ENCODE measurements around the gene B3GLCT.

B3GLCT gene

GRCh38 chr13:31367410-31367809 lies 167.6 kb downstream of the B3GLCT start:
- Histone ChIP-seq H3K27me3 (ENCODE audit: control insufficient read depth, insufficient read depth, low read length) (no peaks in the 10 kb centered on the region), H3K4me1 (ENCODE audit: control insufficient read depth, insufficient read depth, low read length) (no peaks in the 10 kb centered on the region), H3K27ac (ENCODE audit: low read length) (no peak overlapping the region), H3K36me3 (ENCODE audit: control insufficient read depth, insufficient read depth, low read length) (no peaks in the 10 kb centered on the region), H3K9me3 (ENCODE audit: control insufficient read depth, insufficient read depth, low read length) (peaks cover 3% of the 10 kb centered on the region; the same call in 1 of the 2 replicates), H3K4me3 (ENCODE audit: low read length) (no peak overlapping the region)
- WGBS (ENCODE audit: insufficient coverage, insufficient read length), result no CpG with 5 or more reads among the region's 2 CpGs
- no peak for DNase-seq (ENCODE audit: low read depth, low spot score)

- H3K4me1 ChIP-seq (ENCODE audit: control insufficient read depth, insufficient read depth, low read length), result no peaks in the 10 kb centered on the region
- H3K36me3 ChIP-seq (ENCODE audit: control insufficient read depth, insufficient read depth, low read length), result no peaks in the 10 kb centered on the region
- H3K27me3 ChIP-seq (ENCODE audit: control insufficient read depth, insufficient read depth, low read length), result no peaks in the 10 kb centered on the region
- H3K9me3 ChIP-seq (ENCODE audit: control insufficient read depth, insufficient read depth, low read length), result peaks cover 3% of the 10 kb centered on the region; the same call in 1 of the 2 replicates
- H3K4me3 ChIP-seq (ENCODE audit: low read length), result no peak overlapping the region
- no peak for DNase-seq (ENCODE audit: low read depth, low spot score)
- no peak overlapping the region for H3K27ac ChIP-seq (ENCODE audit: low read length)
These were observed 169.4 kb downstream of the B3GLCT start for GRCh38 chr13:31369213-31369612.

GRCh38 chr13:31372454-31372853 lies 172.7 kb downstream of the B3GLCT start:
- no peaks in the 10 kb centered on the region for H3K4me1 ChIP-seq (ENCODE audit: control insufficient read depth, insufficient read depth, low read length)
- DNase-seq (ENCODE audit: low read depth, low spot score), result no peak
- no CpG with 5 or more reads among the region's 4 CpGs for WGBS (ENCODE audit: insufficient coverage, insufficient read length)
- H3K4me3 ChIP-seq (ENCODE audit: low read length), result no peak overlapping the region
- H3K27ac ChIP-seq (ENCODE audit: low read length), result no peak overlapping the region
- no peaks in the 10 kb centered on the region for H3K27me3 ChIP-seq (ENCODE audit: control insufficient read depth, insufficient read depth, low read length)
- no peaks in the 10 kb centered on the region for H3K36me3 ChIP-seq (ENCODE audit: control insufficient read depth, insufficient read depth, low read length)
- no peaks in the 10 kb centered on the region for H3K9me3 ChIP-seq (ENCODE audit: control insufficient read depth, insufficient read depth, low read length)

GRCh38 chr13:31374682-31375081 lies 174.9 kb downstream of the B3GLCT start:
- WGBS (ENCODE audit: insufficient coverage, insufficient read length), result no CpG with 5 or more reads among the region's 3 CpGs
- Histone ChIP-seq H3K27ac (ENCODE audit: low read length) (no peak overlapping the region), H3K9me3 (ENCODE audit: control insufficient read depth, insufficient read depth, low read length) (no peaks in the 10 kb centered on the region), H3K27me3 (ENCODE audit: control insufficient read depth, insufficient read depth, low read length) (no peaks in the 10 kb centered on the region), H3K4me3 (ENCODE audit: low read length) (no peak overlapping the region), H3K4me1 (ENCODE audit: control insufficient read depth, insufficient read depth, low read length) (no peaks in the 10 kb centered on the region), H3K36me3 (ENCODE audit: control insufficient read depth, insufficient read depth, low read length) (no peaks in the 10 kb centered on the region)
- DNase-seq (ENCODE audit: low read depth, low spot score), result no peak

- Histone ChIP-seq H3K36me3 (ENCODE audit: control insufficient read depth, insufficient read depth, low read length) (no peaks in the 10 kb centered on the region), H3K9me3 (ENCODE audit: control insufficient read depth, insufficient read depth, low read length) (no peaks in the 10 kb centered on the region), H3K27me3 (ENCODE audit: control insufficient read depth, insufficient read depth, low read length) (no peaks in the 10 kb centered on the region), H3K4me3 (ENCODE audit: low read length) (no peak overlapping the region), H3K4me1 (ENCODE audit: control insufficient read depth, insufficient read depth, low read length) (no peaks in the 10 kb centered on the region), H3K27ac (ENCODE audit: low read length) (no peak overlapping the region)
- no peak for DNase-seq (ENCODE audit: low read depth, low spot score)
- WGBS (ENCODE audit: insufficient coverage, insufficient read length), result no CpG with 5 or more reads among the region's 2 CpGs
These were observed 178.2 kb downstream of the B3GLCT start for GRCh38 chr13:31377946-31378345.

- Histone ChIP-seq H3K27ac (ENCODE audit: low read length) (no peak overlapping the region), H3K36me3 (ENCODE audit: control insufficient read depth, insufficient read depth, low read length) (no peaks in the 10 kb centered on the region), H3K4me3 (ENCODE audit: low read length) (no peak overlapping the region), H3K4me1 (ENCODE audit: control insufficient read depth, insufficient read depth, low read length) (no peaks in the 10 kb centered on the region; the same call in 1 of the 2 replicates), H3K9me3 (ENCODE audit: control insufficient read depth, insufficient read depth, low read length) (no peaks in the 10 kb centered on the region), H3K27me3 (ENCODE audit: control insufficient read depth, insufficient read depth, low read length) (no peaks in the 10 kb centered on the region)
- DNase-seq (ENCODE audit: low read depth, low spot score), result no peak
- no CpG with 5 or more reads among the region's 4 CpGs for WGBS (ENCODE audit: insufficient coverage, insufficient read length)
These were observed 180.9 kb downstream of the B3GLCT start for GRCh38 chr13:31380715-31381114.

Measured in iPS DF 6.9 (cell line).